Measurements from ENCODE around the gene GNB5.

The GNB5 gene

GRCh38 chr15:52236013-52236412 is 44.8 kb upstream of the GNB5 start:
- H3K27ac ChIP-seq (replicated peaks) = no peak overlapping the region
- H3K4me3 ChIP-seq (replicated peaks; ENCODE audit: insufficient read depth, low read length) = no peak overlapping the region
- H3K27me3 ChIP-seq (ENCODE audit: insufficient read depth, poor library complexity, severe bottlenecking) = no peaks in the 10 kb centered on the region
- no peak for DNase-seq (ENCODE audit: low read depth in 1 of 2, low spot score in 1 of 2)
- no peak for TF ChIP-seq SPI1 (IDR thresholded peaks at IDR 0.05; ENCODE audit: borderline replicate concordance, low read depth)
- no peak for TF ChIP-seq POLR2AphosphoS5 (IDR thresholded peaks at IDR 0.05; ENCODE audit: low read depth)
- no peak for TF ChIP-seq REST (IDR thresholded peaks at IDR 0.05; ENCODE audit: insufficient replicate concordance, low read depth)
- no peak for TF ChIP-seq CTCF (IDR thresholded peaks at IDR 0.05; ENCODE audit: insufficient read depth, low read length)
- TF ChIP-seq GABPA (IDR thresholded peaks at IDR 0.05; ENCODE audit: low read depth) = no peak

- Histone ChIP-seq H3K27ac (replicated peaks) (no peak overlapping the region), H3K27me3 (ENCODE audit: insufficient read depth, poor library complexity, severe bottlenecking) (no peaks in the 10 kb centered on the region), H3K4me3 (replicated peaks; ENCODE audit: insufficient read depth, low read length) (no peak overlapping the region)
- DNase-seq (ENCODE audit: low read depth in 1 of 2, low spot score in 1 of 2) = no peak
- TF ChIP-seq GABPA (IDR thresholded peaks at IDR 0.05; ENCODE audit: low read depth) = no peak
- no peak for TF ChIP-seq POLR2AphosphoS5 (IDR thresholded peaks at IDR 0.05; ENCODE audit: low read depth)
- no peak for TF ChIP-seq REST (IDR thresholded peaks at IDR 0.05; ENCODE audit: insufficient replicate concordance, low read depth)
- TF ChIP-seq CTCF (IDR thresholded peaks at IDR 0.05; ENCODE audit: insufficient read depth, low read length) = no peak
Observed at GRCh38 chr15:52234596-52235541, 43.7 kb upstream of the GNB5 start.

- peak in 1 of 2 experiments; percentile 9 for DNase-seq (ENCODE audit: low read depth in 1 of 2, low spot score in 1 of 2)
- H3K27ac ChIP-seq (replicated peaks) = no peak overlapping the region
- TF ChIP-seq CTCF (IDR thresholded peaks at IDR 0.05; ENCODE audit: insufficient read depth, low read length) (no peak), SPI1 (IDR thresholded peaks at IDR 0.05; ENCODE audit: borderline replicate concordance, low read depth) (peak; percentile 61; the same call in 1 of the 2 replicates)
- no peak overlapping the region for H3K4me3 ChIP-seq (replicated peaks; ENCODE audit: insufficient read depth, low read length)
- H3K27me3 ChIP-seq (ENCODE audit: insufficient read depth, poor library complexity, severe bottlenecking) = no peaks in the 10 kb centered on the region
Observed at GRCh38 chr15:52233405-52233804, 42.2 kb upstream of the GNB5 start.

Data from HL-60 (cell line).